ENCODE results near the gene LCP1. TPM values are rescaled to one million over a fixed set of nuclear protein-coding genes. Genes with fewer than 3 reads are reported as not detected.

Gene LCP1
- polyA plus RNA-seq, 3 donors, result 7.3 to 66.6 (median 42.7) TPM

- 30 to 77% (median 73%) methylated on average over 2 of the region's 2 CpGs for whole genome bisulfite sequencing, 3 donors
- H3K27ac ChIP-seq (ENCODE audit: low read depth, low read length), result no peak overlapping the region
Measured at GRCh38 chr13:46137627-46138317, 44.2 kb downstream of the LCP1 start.

GRCh38 chr13:46136688-46137087, 45.3 kb downstream of the LCP1 start:
- WGBS, 3 donors, result 86 to 95% (median 87%) methylated on average over 4 of the region's 4 CpGs
- H3K27ac ChIP-seq (ENCODE audit: low read depth, low read length), result no peak overlapping the region

DNA sequence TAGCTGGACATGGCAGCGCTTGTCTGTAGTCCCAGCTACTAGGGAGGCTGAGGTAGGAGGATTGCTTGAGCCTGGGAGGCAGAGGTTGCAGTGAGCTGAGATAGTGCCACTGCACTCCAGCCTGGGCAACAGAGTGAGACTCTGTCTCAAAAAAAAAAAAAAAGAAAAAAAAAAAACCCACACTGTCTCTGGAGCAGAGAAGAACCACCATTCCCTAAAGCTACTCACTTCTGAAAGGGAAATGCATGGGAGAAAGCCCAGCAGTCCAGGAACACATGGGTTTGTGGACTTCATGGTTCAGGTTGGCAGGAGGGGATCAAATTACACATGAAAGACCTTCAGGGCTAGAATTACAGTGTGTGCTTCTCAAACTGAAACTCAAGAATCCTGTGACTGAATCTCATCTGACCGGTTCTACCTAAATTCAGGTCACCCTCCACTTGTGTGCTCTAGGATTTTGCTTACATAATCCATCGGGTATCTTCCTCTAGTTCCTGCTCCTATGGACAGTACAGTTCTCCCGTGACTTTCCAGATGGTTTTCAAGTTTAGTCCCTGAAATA, 46.9 kb downstream of the LCP1 start:
- no peak overlapping the region for H3K27ac ChIP-seq (ENCODE audit: low read depth, low read length)
- WGBS, 3 donors, result 34 to 86% (median 63%) methylated on average over 4 of the region's 4 CpGs

DNA sequence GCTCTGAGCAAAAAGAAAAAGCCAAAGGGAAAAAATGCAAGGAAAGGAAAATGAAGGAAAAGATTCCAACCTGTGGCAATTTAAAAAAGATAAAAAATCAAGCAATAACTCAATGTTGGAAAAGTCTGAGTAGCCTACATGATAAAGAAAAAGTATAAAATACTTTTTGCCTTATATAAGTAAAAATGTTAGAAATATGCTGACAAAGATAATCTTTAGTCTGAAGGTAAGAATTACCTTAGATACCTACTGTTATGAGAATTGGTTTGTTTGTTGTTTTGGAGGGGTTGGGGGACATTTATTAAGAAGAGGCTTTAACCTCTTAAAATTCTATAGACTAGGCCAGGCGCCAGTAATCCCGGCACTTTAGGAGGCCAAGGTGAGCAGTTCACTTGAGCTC, 47.5 kb downstream of the LCP1 start:
- 57 to 95% (median 83%) methylated on average over 2 of the region's 2 CpGs for WGBS, 3 donors
- H3K27ac ChIP-seq (ENCODE audit: low read depth, low read length), result no peak overlapping the region

DNA sequence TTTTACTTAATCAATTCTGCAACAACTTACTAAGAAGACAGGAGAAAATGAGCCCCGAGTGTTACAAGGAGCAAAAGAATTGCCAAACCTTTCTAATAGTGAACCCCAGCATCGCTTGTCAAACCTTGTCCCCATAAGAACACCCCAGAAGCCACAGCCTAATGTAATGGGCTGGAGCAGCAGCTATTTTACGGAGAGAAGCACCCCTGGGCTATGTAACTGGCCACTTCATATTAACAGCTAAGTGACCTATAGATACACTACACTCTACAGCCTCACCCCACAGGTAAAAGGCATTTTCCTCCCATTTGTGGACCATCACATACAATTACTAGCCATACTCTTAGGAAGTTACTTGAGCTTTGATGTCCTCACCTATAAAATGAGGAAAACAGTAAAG, 49.9 kb downstream of the LCP1 start:
- WGBS, 3 donors, result 92% methylated on average over 3 of the region's 3 CpGs
- H3K27ac ChIP-seq (ENCODE audit: low read depth, low read length), result no peak overlapping the region

- no peak overlapping the region for H3K27ac ChIP-seq (ENCODE audit: low read depth, low read length)
Measured at GRCh38 chr13:46131705-46132104, 50.3 kb downstream of the LCP1 start.

DNA sequence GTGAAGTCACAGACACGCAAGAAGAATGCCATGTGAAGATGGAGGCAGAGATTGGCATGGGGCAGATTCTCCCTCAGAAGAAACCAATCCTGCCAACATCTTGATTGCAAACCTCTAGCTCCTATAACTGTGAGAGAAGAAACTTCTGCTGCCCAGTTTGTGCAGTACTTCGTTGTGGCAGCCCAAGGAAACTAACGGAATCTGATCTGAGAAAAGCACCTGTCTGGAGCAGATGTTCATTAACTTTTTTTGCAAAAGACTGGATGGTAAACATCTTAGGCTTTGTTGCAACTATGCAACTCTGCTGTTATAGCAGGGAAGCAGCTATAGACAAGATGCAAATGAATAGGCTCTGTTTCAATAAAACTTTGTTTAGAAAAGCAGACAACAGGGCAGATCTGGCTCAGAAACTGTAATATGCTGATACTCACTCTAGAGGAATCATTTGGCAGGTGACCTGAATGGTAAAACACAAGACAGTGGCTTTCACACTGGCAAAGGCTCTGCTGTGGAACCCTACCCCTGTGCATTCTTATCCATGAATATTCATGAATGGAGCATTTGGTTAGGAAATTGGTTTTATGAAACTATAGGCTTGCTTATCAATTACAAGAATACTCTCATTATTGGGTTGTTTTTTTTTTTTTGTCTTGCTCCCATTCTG, 51.9 kb downstream of the LCP1 start:
- no peak overlapping the region for H3K27ac ChIP-seq (ENCODE audit: low read depth, low read length)
- WGBS, 3 donors, result 56 to 95% (median 89%) methylated on average over 3 of the region's 3 CpGs

DNA sequence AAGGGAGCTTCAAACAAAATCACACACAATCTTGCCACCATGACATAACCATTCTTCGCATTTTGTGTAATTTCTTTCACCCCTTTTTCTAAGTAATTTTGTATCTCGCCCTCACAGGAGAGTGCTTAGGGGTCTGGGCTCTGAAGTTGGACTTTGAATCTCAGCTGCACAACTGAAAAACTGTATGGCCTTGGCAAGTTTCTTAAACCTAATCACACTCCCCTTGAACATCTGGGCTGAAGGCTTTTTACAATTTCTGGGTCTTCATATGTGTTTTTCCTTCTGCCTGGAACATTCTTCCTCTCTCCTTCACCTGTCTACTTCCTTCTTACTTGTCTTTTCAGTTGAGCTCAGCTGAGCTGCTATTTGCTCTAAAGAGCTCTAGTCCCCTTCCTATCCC, 52.9 kb downstream of the LCP1 start:
- no peak overlapping the region for H3K27ac ChIP-seq (ENCODE audit: low read depth, low read length)
- WGBS, 3 donors, result 92 to 95% (median 93%) methylated on average over 2 of the region's 2 CpGs

DNA sequence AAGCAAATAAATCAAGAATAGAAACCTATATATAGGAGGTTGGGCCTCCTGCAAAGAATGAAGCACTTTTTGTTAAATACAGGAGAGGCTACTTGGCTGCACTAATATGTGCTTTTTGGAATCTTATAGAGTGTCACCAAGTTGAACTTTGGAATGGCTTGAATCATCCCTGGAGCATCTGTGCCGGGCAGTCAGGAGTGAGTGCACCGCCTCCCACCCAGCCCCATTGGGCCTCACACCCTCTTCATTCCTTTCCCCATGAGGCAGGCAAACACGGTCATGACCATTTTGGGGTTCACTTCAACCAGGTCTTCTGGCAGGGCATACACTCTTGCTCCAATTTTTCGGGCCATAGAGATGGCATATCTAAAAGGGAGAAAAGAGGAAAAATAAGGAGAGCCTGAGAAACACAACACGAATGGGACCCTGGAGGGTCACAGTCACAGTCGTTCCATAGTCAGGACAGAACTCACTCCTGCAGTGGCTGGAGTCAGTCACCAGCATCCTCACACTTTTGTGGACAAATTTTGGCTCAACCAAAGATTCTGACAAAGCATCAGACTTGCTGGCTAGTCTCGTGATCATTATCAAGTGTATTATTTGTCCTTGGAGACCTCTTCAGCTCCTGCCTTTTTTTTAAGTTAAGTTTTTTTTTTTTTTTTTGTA, 54.5 kb downstream of the LCP1 start:
- WGBS, 3 donors, result 82 to 88% (median 86%) methylated on average over 7 of the region's 7 CpGs
- no peak overlapping the region for H3K27ac ChIP-seq (ENCODE audit: low read depth, low read length)

- no peak overlapping the region for H3K27ac ChIP-seq (ENCODE audit: low read depth, low read length)
- WGBS, 3 donors, result 42 to 53% (median 48%) methylated on average over 6 of the region's 6 CpGs
Measured at GRCh38 chr13:46126552-46127357, 55.2 kb downstream of the LCP1 start.

DNA sequence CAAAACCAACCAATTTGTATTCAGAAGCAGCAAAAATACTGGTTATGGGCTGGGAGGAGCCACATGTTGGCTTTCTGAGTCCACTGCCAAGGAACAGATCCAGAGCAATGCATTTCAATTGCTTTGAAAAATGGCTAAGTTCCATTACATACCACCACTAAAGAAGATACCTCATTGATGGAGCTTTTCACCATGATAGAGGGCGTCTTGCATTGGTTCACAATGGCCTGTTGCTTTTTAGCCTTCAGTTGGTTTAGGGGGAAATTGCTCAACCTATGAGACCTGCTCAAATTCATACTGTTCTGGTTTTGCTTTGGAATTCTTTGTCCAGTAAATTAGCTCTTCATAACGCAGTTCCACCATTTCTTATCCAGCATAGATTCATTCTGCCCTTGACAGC, 55.9 kb downstream of the LCP1 start:
- WGBS, 3 donors, result 40 to 48% (median 47%) methylated on average over 2 of the region's 2 CpGs
- H3K27ac ChIP-seq (ENCODE audit: low read depth, low read length), result no peak overlapping the region

- 33 to 70% (median 35%) methylated on average over 11 of the region's 11 CpGs for WGBS, 3 donors
- no peak overlapping the region for H3K27ac ChIP-seq (ENCODE audit: low read depth, low read length)
Measured at GRCh38 chr13:46124967-46125933, 56.7 kb downstream of the LCP1 start.

DNA sequence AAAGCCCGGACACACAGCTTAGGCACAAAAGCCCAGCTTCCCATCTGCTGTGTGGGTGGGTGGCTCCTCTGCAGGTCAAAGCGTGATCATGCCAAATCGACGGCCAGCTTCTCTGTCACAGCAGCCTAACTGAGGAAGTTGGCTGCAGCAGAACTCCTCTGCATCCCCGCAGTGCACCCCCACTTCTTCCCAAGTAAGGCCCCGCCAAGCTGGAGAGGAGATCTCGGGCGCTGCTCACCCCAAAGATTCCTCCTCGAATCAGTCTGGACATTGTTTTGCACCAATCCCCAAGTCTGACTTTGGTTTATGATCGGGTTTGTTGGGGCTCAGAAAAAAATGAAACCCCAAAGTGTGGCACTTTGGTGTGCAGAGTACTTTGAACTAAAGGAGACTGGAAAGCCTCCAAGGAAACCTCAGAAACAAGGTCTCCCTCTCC, 57.4 kb downstream of the LCP1 start:
- no peak overlapping the region for H3K27ac ChIP-seq (ENCODE audit: low read depth, low read length)
- 41 to 76% (median 65%) methylated on average over 10 of the region's 10 CpGs for WGBS, 3 donors

DNA sequence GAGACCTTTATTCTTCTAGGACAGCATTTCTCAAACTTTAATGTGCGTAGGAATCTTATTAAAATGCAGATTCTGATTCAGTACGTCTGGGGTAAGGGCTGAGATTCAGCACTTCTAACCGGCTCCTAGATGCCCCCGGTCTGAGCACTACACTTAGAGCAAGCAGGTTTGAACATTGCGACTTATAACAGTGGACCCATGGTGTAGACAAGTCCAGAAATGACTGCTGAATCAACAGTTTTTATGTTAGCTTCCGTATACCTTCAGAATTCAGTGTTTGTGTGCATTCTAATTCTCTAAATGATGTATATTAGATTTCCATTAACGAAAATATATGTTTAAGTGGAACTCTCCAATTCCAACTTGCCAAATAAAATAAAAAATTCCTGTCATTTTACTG, 59.7 kb downstream of the LCP1 start:
- H3K27ac ChIP-seq (ENCODE audit: low read depth, low read length), result no peak overlapping the region
- 90 to 92% (median 91%) methylated on average over 7 of the region's 7 CpGs for WGBS, 3 donors

DNA sequence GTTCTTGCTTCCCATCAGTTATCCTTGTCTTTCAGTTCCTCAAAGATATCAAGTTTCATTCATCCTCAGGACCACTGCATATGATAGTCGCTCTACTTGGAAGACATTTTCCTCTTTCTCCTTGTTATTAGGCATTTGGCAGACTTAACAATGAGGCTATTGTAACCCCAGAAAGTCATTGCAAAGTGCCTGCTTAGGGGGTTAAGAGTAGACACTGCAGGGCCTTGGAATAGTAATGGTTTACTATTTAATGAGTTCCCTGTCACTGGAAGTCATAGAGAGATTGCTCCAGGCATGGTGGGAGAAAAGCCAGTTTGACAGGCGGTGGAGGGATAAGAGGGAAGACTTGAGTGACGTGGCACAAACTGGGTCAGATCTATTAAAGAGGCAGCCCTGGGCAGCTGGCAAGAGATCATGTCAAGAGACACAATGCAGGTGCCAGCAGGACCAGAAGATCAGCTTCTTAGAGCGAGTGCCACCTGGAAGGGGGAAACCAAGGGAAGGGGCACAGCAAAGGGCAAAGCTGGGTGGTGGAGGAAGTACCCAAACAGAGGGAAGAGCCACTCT, 60.3 kb downstream of the LCP1 start:
- no peak overlapping the region for H3K27ac ChIP-seq (ENCODE audit: low read depth, low read length)
- 54 to 74% (median 74%) methylated on average over 4 of the region's 4 CpGs for WGBS, 3 donors

DNA sequence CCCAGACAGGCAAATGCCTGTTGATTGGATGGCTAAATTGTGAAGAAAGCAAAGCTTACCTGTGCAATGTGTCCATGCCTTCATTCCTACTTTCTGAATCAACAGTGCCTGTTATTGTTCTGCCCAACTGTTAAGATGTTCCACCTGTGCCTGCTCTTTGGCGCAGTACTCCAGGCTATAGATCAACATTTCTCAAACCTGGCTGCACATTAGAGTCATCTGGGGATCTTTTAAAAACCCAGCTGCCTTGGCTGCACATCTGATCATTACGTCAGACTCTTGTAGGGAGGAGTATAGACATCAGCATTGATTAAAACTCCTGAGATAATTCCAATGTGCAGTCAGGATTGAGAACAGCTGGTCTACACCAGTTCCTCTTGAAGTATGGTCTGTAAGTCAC, 60.9 kb downstream of the LCP1 start:
- H3K27ac ChIP-seq (ENCODE audit: low read depth, low read length), result no peak overlapping the region
- 70 to 84% (median 82%) methylated on average over 2 of the region's 2 CpGs for WGBS, 3 donors

DNA sequence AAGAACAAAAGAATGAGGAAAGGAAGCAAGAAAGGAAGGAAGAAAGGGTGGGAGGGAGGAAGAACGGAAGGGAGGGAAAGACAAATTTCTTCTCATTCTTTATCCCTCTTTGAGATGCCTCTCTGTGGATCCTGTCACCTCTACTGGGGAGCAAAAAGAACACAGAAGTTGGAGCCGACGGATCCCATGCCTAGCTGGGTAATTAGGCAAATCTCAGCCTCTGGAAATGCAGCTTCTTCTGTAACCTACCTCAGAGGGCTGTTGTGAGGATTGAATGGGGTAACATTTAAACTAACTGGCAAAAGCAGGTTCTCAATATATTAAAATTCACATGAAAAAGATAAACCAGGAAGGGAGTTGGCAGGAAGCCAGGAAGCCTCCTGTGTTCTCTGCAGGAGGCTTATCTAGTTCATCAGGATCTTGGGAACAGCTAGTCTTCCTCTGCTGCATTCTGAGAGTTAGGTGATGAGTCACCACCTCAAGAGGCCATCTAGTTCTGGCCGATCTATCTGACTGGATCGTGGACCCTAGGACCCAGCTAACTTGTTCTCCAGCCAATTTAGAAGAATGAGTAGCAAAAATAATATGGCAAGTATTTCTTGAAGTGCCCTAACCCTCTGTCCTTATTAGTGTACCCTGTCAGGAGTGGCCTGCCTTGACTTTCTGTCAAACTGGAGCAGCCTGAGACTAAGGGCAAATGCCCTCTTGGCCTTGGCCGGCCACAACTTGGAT, 61.9 kb downstream of the LCP1 start:
- no peak overlapping the region for H3K27ac ChIP-seq (ENCODE audit: low read depth, low read length)
- WGBS, 3 donors, result 54 to 64% (median 54%) methylated on average over 6 of the region's 6 CpGs

Data from adipose tissue (tissue), 3 donors.